ENCODE results near the gene SHH.

Gene SHH

DNA sequence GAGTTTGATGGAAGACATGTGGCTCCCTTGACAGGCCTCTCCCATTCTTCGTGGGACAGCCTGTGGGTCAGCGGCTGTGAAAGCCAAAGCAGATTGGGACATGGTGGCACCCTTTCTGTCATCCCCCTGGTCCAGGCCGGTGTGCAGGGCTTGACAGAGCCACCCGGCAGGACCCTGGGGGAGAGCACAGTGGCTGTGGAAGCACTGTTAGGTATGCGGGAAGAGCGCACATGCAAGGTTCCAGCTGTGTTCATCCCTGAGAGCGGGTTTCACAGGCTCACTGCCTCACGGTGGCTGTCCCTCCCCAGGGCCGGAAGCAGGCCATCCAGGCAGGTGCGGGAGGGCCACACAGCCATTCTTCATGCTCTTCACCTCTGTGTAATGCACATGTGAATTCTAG is 29.8 kb downstream of the SHH start:
- H3K27ac ChIP-seq, result no peak overlapping the region
- H3K27me3 ChIP-seq (replicated peaks), result no peaks in the 10 kb centered on the region
- H3K36me3 ChIP-seq (replicated peaks), result peaks cover 12% of the 10 kb centered on the region
- no peak for DNase-seq
- TF ChIP-seq CTCF (IDR thresholded peaks at IDR 0.05; ENCODE audit: low read depth, low read length, missing control alignments), result no peak
- H3K4me3 ChIP-seq (ENCODE audit: low read depth, low read length), result no peak overlapping the region
- in situ Hi-C loops (cut with HindIII; ENCODE audit: low pct_ligation_motif_present, low sequenced_read_pairs), result no loop called here

DNA sequence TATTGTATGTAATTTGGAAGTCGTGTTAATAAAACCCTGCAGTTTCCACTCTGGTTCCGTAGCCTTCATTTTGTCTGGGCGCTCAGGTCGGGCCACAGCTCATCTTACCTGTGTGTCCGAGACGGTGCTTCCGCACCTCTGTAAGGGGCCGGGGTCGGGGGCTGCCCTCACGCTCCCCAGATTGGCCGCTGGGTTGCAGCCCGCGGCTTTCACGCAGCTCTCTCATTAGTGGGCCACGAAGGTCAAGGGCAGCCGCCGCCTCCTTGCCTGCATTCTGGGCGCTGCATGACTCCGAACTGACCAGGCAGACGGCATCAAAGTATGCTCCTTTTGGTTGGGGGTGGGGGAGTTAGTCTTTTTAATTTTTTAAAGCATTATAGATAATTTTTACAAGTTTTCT is 30.8 kb downstream of the SHH start:
- in situ Hi-C loops (cut with HindIII; ENCODE audit: low pct_ligation_motif_present, low sequenced_read_pairs), result no loop called here
- H3K4me3 ChIP-seq (ENCODE audit: low read depth, low read length), result no peak overlapping the region
- peaks cover 16% of the 10 kb centered on the region for H3K36me3 ChIP-seq (replicated peaks)
- no peak for TF ChIP-seq CTCF (IDR thresholded peaks at IDR 0.05; ENCODE audit: low read depth, low read length, missing control alignments)
- H3K27ac ChIP-seq, result no peak overlapping the region
- no peaks in the 10 kb centered on the region for H3K27me3 ChIP-seq (replicated peaks)
- no peak for DNase-seq

- no peak for DNase-seq
- Histone ChIP-seq H3K36me3 (replicated peaks) (peaks cover 21% of the 10 kb centered on the region), H3K27ac (no peak overlapping the region), H3K27me3 (replicated peaks) (no peaks in the 10 kb centered on the region), H3K4me3 (ENCODE audit: low read depth, low read length) (no peak overlapping the region)
- TF ChIP-seq CTCF (IDR thresholded peaks at IDR 0.05; ENCODE audit: low read depth, low read length, missing control alignments), result no peak
- in situ Hi-C loops (cut with HindIII; ENCODE audit: low pct_ligation_motif_present, low sequenced_read_pairs), result no loop called here
These were observed 31.4 kb downstream of the SHH start for GRCh38 chr7:155780884-155781283.

GRCh38 chr7:155778349-155778748 is 33.9 kb downstream of the SHH start:
- in situ Hi-C loops (cut with HindIII; ENCODE audit: low pct_ligation_motif_present, low sequenced_read_pairs), result no loop called here
- TF ChIP-seq CTCF (IDR thresholded peaks at IDR 0.05; ENCODE audit: low read depth, low read length, missing control alignments), result no peak
- no peak for DNase-seq
- Histone ChIP-seq H3K27me3 (replicated peaks) (no peaks in the 10 kb centered on the region), H3K27ac (no peak overlapping the region), H3K36me3 (replicated peaks) (peaks cover 37% of the 10 kb centered on the region), H3K4me3 (ENCODE audit: low read depth, low read length) (no peak overlapping the region)

- Histone ChIP-seq H3K4me3 (ENCODE audit: low read depth, low read length) (no peak overlapping the region), H3K36me3 (replicated peaks) (peaks cover 40% of the 10 kb centered on the region), H3K27me3 (replicated peaks) (no peaks in the 10 kb centered on the region), H3K27ac (no peak overlapping the region)
- no peak for TF ChIP-seq CTCF (IDR thresholded peaks at IDR 0.05; ENCODE audit: low read depth, low read length, missing control alignments)
- in situ Hi-C loops (cut with HindIII; ENCODE audit: low pct_ligation_motif_present, low sequenced_read_pairs), result no loop called here
- DNase-seq, result no peak
These were observed 35.7 kb downstream of the SHH start for GRCh38 chr7:155776606-155777005.

DNA sequence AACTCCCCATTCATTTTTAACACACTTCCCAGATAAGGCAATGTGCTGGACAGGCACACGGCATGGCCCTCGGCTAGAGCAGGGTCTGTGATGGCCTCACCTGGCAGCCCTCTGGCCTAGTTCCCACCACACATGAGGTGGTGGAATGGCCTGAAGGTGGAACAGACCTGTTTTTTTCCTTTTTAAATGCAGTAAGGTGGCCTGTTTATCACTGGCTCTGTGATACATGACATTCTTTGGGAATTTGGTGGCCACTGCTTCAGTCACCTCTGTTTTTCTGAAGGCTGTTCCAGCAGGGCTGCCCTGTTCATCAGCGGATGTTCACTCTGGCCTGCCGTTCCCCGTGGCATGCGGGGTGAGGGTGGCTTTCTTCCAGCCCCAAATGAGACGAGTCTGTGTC is 36.6 kb downstream of the SHH start:
- Histone ChIP-seq H3K27ac (no peak overlapping the region), H3K36me3 (replicated peaks) (peaks cover 40% of the 10 kb centered on the region)
- in situ Hi-C loops (cut with HindIII; ENCODE audit: low pct_ligation_motif_present, low sequenced_read_pairs), result no loop called here

More for the DNA sequence above, 36.6 kb downstream of the SHH start:
- Histone ChIP-seq H3K4me3 (ENCODE audit: low read depth, low read length) (no peak overlapping the region), H3K27me3 (replicated peaks) (no peaks in the 10 kb centered on the region)
- no peak for DNase-seq
- no peak for TF ChIP-seq CTCF (IDR thresholded peaks at IDR 0.05; ENCODE audit: low read depth, low read length, missing control alignments)

All from brain microvascular endothelial cell (primary cell).